ENCODE data around the gene COG2. TPM values are rescaled to one million over a fixed set of nuclear protein-coding genes. Genes with fewer than 3 reads are reported as not detected.
"Not testable (repeated sequence)": the region's sequence is repeated elsewhere in the genome, so short reads cannot be mapped to it uniquely, and the experiment has no call there.

COG2 gene
- polyA plus RNA-seq, 1 donor: 47.3 TPM

DNA sequence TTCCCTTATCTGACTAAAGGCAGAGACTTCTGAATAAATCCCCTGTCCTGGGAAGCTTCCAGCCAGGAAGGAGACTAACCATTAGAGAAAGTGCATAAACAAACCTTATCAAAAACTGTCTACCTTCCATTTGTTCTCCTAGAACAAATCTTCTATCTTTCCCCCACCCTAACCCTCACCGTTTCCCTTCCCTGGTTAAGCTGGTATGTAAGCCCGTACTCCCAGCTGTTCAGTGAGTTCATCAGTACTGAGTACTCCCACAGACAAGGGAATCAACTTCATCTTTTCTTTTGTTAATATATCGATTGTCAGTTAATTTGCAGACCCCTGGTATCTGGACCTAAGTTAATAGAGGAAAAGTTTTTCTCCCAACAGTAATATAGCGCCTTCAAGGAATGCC, 20.1 kb upstream of the COG2 start:
- no peak for DNase-seq

DNA sequence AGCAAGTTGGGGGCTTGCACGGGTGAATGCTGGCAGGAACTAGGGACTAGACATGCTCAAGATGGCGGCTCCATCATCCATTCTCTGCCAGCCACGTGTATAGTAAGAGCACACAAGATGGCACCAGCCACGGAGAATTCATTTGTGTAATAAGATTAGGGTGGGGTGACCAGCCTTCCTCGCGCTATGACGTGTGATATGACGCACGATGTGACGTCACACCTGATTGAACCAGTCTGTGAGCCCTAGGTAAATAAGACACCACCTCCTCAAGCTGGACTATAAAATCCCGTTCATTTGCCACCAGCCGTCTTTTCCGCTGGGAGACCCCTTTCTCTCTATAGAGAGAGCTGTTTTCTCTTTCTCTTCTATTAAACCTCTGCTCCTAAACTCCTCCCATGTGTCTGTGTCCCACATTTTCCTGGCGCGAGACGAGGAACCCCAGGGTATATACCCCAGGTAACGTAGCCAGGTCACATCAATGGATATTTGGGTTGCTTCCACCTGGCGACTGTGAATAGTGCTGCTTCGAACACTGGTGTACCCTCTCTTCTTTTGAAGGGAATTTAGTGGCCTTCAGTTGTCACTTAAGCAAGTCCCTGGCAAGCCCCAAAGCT, 18.1 kb upstream of the COG2 start:
- no peak for DNase-seq

DNA sequence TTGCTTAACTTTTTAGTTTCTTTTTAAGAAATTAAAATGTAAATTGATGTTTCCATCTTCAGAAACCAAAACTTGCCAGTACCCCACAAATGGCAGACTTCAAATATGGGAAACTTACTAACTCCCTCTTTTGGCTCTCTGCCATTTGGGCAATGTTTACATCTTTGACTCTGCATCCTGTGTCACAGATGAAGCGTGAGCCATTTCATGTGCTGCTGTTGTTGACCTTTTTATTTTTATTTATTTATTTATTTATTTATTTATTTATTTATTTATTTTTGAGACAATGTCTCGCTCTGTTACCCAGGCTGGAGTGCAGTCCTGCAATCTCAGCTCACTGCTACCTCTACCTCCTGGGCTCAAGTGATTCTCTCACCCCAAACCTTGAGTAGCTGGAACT, 16.0 kb upstream of the COG2 start:
- DNase-seq: no peak

DNA sequence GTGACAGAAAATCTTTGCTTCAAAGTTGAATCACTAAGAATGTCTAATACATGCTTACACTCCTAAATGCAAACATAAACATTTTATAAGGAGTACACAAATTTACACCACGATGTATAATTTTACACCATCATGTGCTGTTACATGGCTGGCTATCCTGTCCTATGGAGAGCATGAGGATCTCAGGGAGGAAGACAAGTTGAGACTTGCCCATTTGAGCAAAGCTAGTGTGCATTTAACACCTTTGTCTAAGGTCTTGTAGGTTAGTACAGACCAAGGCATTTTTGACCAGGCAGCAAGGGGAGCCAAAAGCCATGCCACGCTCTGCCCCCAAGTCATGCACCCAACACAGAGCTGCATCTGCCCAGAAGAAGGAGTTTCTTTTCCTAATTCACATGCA, 14.5 kb upstream of the COG2 start:
- no peak for DNase-seq

DNA sequence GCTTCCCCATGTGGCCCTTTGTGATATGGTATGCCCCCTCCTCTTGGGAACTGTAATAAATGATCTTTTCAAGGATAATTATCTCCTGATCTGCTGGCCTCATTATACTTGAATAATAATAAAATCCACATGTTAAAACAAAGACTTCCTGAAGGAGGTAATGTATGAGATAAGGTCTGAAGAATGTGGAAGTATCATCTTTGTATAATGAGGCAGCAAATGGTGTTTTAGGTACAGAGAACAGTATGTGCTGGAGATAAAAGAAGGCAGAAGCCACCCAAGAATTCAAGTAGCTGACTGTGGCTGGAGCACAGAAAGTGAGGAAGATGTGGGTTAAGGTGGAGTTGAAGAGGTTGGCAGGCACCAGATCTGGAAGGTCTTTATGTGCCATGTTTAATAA, 12.8 kb upstream of the COG2 start:
- no peak for DNase-seq

DNA sequence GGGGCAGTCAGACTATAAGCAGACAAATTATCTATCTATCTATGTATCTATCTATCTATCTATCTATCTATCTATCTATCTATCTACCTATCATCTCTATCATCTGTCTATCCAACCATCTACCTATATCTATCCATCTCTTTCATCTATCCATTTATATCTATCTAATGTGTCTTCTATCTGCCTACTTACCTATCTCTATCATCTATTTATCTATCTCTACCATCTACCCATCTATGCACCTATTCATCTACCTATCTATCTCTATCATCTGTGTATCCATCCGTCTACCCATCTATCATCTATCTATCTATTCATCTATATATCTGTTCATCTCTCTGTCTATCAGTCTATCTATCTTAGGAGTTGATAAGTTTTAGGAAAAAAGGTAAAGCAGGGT, 10.8 kb upstream of the COG2 start:
- no peak for DNase-seq

DNA sequence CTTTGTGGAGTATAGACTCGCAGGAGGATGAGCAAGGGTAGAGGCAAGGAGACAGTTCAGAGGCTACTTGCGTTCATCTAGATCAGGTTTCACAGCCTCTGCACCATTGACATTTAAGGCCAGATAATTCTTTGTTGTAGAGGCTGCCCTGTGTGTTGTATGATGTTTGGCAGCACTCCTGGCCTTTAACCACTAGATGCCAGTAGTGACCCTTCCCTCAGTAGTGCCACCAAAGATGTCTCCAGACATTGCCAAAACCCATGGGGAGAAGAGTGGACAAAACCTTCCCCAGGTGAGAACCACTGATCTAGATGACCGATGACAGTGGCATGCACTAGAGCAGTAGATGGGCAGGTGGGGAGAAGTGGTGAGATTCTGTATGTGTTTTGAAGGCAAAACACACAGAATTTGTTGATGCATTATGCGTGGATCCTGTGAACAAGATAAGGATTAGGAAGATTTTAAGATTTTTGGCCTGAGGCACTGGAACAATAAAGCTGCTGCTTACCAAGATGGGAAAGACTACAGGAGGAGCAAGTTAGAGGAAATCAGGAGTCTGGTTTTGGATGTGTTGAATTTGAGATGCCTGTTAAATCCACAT, 9.9 kb upstream of the COG2 start:
- peak; percentile 53 for DNase-seq

DNA sequence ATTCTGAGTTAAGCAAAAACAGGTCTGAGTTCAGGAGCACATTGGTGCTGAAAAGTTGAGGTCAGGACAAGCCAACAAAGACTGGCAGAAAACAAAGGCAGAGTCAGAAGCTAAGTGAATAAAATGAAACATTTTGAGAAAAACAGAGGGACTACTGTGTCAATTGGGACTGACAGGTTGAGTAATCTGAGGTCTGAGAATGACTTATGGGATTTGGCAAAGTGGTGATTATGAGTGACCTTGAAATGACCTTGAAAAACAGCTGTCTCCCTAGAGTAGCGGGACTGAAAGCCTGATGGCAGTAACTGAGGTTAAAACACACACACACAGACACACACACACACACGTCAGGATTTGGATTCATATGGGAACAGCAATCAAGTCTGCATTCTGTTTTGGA, 8.8 kb upstream of the COG2 start:
- DNase-seq: no peak

DNA sequence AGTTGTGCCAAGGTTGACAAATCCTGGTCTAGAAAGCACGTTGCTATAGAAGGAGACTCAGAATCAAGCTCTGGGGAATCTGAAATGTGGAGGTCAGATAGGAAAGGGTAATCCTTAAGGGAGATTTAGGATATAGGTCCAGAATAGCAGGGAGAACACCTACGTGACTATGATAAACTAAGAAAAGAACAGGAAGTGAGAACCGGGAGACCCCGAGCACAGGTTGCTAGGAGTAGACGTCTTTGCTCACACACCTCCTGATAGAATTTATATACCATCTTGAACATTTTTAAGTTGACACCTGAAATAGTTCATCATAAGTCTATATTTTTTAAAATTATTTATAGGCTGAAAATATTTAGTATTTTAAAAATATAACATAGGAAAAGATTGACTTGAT, 7.9 kb upstream of the COG2 start:
- no peak for DNase-seq

DNA sequence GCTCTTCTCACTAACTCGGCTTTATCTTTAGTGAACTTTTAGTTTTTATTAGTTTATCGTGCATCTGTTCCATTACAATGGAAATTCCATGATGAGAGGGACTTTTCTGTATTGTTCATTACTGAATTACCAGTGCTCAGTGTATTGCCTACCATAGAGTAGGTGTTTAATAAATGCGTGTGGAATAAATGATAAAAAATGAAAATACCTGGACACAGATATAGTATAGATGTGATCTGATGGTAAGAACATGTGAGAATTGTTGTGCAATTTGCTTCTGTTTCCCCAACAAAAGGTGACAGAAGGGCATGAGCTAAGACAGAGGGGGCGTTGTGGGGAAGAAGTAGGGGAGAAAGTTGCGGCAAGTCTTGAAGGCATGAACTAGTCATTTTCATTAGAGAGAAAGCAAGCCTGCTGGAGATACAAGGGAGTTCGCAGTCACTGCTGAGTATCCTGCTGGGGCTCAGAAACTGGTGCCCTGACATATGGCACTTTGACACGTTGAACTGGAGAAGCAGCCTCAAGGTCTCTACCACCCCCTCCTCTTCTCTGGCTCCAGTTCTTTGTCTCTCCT, 5.6 kb upstream of the COG2 start:
- DNase-seq: no peak

DNA sequence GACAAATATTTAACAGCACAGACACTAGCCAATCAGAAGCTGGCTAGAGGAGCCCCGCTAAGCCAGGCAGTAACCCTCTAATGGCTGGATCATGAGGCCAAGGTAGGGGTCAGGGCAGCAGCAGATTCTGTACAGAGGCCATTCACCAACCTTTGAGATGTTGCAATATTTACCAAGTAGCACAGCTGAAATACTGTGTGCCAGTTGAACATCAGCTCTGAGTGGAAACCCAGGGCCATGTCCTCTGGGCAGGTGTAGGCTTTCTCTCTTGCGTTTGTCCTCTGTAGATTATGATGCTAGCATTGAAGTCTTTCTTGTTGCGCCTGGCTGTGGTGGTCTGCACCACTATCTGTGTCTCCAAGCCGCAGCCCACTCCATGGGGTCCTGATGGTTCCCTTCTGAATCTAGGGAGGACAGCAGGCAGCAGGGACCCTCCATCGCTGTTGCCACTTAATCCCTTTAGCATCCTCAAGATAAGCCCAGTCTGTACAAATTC, 2.5 kb upstream of the COG2 start:
- DNase-seq: no peak

DNA sequence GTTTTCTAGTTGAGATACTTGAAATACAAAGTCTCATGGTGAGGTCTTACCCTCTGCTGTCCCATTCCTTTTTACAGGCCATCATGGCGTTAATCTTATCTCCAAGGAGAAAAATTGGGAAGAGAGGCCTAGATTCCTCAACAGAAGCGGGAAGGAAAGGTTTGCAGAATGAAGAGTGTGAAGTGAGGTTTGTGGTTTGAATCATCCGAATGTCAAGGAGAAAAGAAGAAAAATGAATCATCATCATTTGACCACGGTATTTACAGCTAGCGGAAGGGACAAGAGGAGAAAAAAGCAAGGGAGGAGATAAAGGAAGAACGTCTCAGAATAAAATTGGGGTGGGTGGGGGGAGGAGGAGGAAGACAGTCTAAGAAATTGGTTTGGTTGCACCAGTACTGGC, 935 bp upstream of the COG2 start:
- no peak for DNase-seq

DNA sequence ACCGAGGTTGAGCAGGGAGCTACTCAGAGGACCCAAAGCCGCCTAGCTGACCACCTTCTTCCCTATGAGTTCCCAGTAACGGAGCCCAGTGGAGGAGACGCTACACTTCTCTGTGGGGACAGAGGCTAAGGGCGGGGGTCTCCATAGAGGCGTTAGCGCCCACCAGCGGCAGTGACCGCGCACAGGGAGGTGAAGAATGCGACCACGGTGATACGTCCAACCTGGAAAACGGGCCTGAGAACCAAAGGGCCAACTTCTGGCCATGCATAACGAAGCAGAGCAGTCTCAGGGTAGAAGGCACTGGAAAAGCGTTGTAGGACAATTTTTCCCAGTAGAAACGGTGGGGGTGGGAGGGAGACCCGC, 400 bp upstream of the COG2 start:
- DNase-seq: no peak

DNA sequence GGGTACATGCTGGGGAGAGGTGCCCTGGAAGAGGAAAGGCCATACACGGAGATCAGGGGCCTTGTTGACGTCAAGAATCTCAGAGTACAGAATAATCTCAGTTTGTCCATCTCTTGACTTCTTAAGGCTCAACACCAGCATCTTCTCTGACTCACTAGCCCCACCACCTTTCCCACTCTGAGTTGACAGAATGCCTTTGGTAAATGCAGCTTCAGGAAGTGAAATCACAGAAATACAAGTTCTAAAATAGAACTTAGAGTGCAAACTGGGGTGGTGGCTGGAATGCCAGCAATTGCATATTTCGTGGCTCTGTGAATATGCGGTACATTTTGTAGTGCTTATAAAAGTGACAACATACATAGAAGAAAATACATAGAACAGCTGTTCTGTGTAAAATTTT, 1.6 kb downstream of the COG2 start:
- DNase-seq: no peak

DNA sequence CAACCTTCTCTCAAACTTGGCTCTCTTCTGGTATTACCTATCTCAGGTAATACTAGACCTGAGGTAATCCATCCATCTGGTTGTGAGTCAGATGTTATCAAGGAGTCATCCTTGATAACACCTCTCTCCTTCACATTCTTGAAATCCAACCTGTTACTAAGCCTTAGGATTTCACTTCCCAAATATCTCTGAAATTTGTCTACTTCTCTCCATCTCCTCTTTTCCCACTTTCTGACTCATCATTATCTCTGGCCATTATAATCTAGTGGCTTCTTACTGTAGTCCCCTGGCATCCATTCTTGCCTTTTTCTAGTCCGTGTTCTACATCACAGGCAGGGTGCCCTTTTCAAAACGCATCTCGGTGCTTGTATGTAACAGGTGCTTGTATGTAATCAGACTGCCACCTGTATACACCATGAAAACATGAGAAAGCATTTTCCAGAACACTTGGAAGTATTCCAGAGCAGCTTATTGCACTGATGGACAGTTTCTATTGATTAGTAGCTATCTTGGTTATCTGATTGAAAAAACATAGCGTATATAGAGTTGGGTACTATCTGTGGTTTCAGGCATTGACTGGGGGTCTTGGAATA, 4.5 kb downstream of the COG2 start:
- no peak for DNase-seq

DNA sequence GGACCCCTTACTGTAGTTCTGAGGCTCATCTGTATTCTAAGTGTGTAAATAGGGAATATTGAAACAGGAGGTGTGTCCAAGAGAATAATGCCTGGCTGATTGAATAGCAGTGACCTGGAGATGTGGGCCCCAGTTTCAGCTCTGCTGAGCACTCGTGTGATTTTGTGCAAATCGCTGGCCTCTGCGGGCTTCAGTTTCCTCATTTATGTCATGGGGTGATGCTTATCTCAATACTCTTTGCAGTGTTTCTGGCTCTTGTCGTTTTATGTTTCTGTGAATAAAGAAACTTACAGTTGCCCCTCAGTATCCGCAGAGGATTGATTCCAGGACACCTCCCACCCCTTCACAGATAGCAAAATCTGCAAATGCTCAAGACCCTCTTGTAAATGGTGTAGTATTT, 5.0 kb downstream of the COG2 start:
- DNase-seq: no peak

DNA sequence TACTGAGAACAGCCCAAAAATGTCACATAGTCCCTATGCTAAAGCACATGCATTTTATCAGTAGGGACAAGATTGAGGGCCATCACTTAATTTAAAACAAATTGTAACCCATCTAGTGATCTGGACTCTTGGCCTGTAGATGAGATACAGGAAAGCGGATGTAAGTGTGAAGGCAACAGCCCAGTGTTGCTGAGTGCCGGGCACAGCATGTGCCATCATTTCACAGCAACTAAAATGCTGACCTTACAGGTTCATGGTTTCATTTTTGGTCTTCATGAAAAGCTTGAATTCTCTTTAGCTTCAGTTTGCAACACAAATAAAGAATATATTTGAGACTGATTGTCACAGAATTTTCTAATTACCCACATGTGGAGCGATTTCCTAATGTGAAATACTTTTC, 5.8 kb downstream of the COG2 start:
- DNase-seq: no peak

DNA sequence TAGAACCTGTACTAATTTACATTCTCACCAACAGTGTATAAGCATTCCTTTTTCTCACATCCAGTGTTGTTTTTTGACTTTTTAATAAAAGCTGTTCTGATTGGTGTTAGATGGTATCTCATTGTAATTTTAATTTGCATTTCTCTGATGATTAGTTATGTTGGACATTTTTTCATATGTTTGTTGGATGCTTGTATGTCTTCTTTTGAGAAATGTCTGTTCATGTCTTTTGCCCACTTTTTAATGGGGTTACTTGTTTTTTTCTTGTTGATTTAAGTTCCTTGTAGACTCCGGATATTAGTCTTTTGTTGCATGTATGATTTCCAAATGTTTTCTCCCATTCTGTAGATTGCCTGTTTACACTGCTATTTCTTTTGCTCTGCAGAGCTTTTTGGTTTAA, 8.0 kb downstream of the COG2 start:
- DNase-seq: no peak

DNA sequence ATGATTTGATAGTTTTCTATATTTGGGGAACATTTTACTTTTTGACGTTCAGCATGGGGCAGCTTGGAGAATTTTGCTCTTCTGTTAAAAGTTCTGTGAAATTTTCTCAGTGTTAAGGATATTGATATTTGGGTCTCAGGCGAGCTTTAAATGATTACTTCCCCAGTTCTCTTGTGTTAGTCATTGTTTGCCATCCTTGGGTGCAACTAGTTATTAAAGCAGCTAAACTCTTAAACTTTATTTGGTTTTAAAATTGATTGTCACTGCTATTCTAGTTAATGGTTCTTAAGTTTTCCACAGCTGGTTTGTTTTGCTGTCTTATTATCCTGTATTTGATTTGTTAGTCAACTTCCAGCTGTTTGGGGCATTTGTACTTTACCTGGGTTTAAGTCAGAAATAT, 9.0 kb downstream of the COG2 start:
- DNase-seq: no peak

DNA sequence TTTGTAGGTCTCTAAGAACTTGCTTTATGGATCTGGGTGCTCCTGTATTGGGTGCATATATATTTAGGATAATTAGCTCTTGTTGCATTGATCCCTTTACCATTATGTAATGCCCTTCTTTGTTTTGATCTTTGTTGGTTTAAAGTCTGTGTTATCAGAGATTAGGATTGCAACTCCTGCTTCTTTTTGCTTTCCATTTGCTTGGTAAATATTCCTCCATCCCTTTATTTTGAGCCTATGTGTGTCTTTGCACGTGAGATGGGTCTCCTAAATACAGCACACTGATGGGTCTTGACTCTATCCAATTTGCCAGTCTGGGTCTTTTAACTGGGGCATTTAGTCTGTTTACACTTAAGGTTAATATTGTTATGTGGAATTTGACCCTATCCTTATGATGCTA, 14.4 kb downstream of the COG2 start:
- DNase-seq: not testable (repeated sequence)

DNA sequence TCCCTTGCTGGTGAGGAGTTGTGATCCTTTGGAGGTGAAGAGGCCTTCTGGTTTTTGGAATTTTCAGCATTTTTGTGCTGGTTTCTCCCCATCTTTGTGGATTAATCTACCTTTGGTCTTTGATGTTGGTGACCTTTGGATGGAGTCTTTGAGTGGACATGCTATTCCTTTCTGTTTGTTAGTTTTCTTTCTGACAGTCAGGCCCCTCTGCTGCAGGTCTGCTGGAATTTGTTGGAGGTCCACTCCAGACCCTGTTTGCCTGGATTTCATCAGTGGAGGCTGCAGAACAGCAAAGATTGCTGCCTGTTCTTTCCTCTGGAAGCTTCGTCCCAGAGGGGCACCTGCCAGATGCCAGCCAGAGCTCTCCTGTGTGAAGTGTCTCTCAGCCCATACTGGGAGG, 15.8 kb downstream of the COG2 start:
- DNase-seq: not testable (repeated sequence)

DNA sequence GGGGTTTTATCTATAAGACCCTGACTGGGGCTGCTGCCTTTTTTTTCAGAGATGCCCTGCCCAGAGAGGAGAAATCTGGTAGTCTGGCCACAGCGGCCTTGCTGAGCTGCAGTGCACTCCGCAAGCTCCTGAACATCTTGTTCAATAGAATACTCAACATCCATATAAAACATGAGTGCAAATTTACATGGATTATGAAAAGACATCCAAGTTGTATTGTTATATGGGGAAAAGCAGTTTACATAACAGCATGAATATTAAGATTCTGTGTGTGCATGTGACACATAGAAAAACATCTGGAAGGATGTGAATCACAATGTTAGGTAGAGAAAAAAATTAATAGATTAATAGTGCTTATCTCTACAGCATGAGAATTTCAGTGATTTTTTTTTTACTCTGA, 16.4 kb downstream of the COG2 start:
- DNase-seq: no peak

DNA sequence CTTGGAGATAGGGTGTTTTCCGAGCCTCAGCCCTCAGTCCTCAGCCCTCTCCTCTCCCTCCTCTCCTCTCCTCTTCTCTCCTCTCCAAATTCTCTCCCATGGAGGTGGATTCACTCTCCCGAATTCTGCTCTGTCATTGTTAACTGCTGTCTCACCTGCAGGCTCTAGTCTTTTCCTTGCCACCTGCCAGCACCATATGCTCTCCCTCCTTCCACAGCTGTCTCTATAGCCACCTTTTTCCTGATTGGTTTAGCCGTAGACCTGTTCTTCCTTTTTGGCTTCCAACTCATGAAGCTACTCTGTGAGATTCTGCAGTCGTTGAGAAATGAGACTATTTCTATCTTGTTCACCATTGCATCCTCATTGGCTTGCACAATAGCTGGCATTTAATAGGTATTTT, 19.7 kb downstream of the COG2 start:
- no peak for DNase-seq

DNA sequence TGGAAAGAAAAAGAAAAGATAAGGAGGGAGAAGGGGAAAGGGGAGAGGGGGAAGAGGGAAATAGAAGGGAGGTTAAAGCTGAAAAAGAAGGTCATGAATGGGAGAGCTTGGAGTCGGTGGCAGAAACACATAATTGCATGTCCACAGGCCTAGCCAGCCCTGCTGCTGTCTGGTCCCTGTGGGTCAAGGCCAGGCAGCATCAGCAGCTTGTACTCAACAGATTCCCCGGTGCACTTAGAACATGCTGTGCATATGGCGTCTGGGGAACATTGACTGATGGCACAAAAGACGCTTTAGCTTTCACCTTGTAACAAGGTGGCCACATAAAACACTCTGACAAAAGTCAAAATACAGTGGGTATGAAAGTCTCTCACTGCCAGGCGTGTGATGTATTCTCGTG, 25.9 kb downstream of the COG2 start:
- DNase-seq: no peak

Measured in left kidney (tissue), 2 donors.